ENCODE results near the gene NPAS2. TPM values are rescaled to one million over a fixed set of nuclear protein-coding genes. Genes with fewer than 3 reads are reported as not detected.

Gene NPAS2
- total and polyA plus RNA-seq, 2 donors from 2014 or later = 8.4 to 44.5 TPM

- no peaks in the 10 kb centered on the region for H3K9me3 ChIP-seq (ENCODE audit: control insufficient read depth in 2 of 3, insufficient read depth in 1 of 3, low read length in 3 of 3)
- FAIRE-seq = no peak
- no peaks in the 10 kb centered on the region for H3K4me1 ChIP-seq (ENCODE audit: control insufficient read depth in 2 of 3, insufficient read depth in 2 of 3, low read depth in 1 of 3, low read length in 3 of 3)
- H3K27ac ChIP-seq (ENCODE audit: low read depth in 2 of 2, low read length in 2 of 2) = no peak overlapping the region
- no peaks in the 10 kb centered on the region for H3K36me3 ChIP-seq (ENCODE audit: control insufficient read depth in 2 of 3, insufficient read depth in 3 of 3, low read length in 3 of 3)
- no peak overlapping the region for H3K4me3 ChIP-seq (ENCODE audit: low read length in 3 of 3)
- H3K9ac ChIP-seq (ENCODE audit: low read length in 3 of 3) = no peak overlapping the region
- no peak for DNase-seq
- intact Hi-C loops (cut with DNase I) = no loop called here
- H3K27me3 ChIP-seq (ENCODE audit: control insufficient read depth, insufficient read depth, low read length) = no peaks in the 10 kb centered on the region
- TF ChIP-seq CTCF (IDR thresholded peaks at IDR 0.05; ENCODE audit: borderline replicate concordance, extremely low read depth, insufficient read depth) = no peak
Observed at GRCh38 chr2:100846716-100847115, 26.8 kb downstream of the NPAS2 start.

GRCh38 chr2:100852447-100852846 lies 32.5 kb downstream of the NPAS2 start:
- no peaks in the 10 kb centered on the region for H3K4me1 ChIP-seq (ENCODE audit: control insufficient read depth in 2 of 3, insufficient read depth in 2 of 3, low read depth in 1 of 3, low read length in 3 of 3)
- FAIRE-seq (no peak), DNase-seq (no peak)
- intact Hi-C loops (cut with DNase I) = no loop called here
- H3K9ac ChIP-seq (ENCODE audit: low read length in 3 of 3) = no peak overlapping the region
- H3K36me3 ChIP-seq (ENCODE audit: control insufficient read depth in 2 of 3, insufficient read depth in 3 of 3, low read length in 3 of 3) = no peaks in the 10 kb centered on the region
- H3K9me3 ChIP-seq (ENCODE audit: control insufficient read depth in 2 of 3, insufficient read depth in 1 of 3, low read length in 3 of 3) = no peaks in the 10 kb centered on the region
- H3K27ac ChIP-seq (ENCODE audit: low read depth in 2 of 2, low read length in 2 of 2) = no peak overlapping the region
- H3K27me3 ChIP-seq (ENCODE audit: control insufficient read depth, insufficient read depth, low read length) = no peaks in the 10 kb centered on the region
- TF ChIP-seq CTCF (IDR thresholded peaks at IDR 0.05; ENCODE audit: borderline replicate concordance, extremely low read depth, insufficient read depth) = no peak
- no peak overlapping the region for H3K4me3 ChIP-seq (ENCODE audit: low read length in 3 of 3)

GRCh38 chr2:100852999-100853908 lies 33.3 kb downstream of the NPAS2 start:
- H3K4me3 ChIP-seq (ENCODE audit: low read length in 3 of 3) = no peak overlapping the region
- no peaks in the 10 kb centered on the region for H3K36me3 ChIP-seq (ENCODE audit: control insufficient read depth in 2 of 3, insufficient read depth in 3 of 3, low read length in 3 of 3)
- intact Hi-C loops (cut with DNase I) = no loop called here
- H3K27me3 ChIP-seq (ENCODE audit: control insufficient read depth, insufficient read depth, low read length) = no peaks in the 10 kb centered on the region
- H3K27ac ChIP-seq (ENCODE audit: low read depth in 2 of 2, low read length in 2 of 2) = no peak overlapping the region
- no peak for FAIRE-seq
- no peak for DNase-seq
- no peaks in the 10 kb centered on the region for H3K4me1 ChIP-seq (ENCODE audit: control insufficient read depth in 2 of 3, insufficient read depth in 2 of 3, low read depth in 1 of 3, low read length in 3 of 3)
- no peak overlapping the region for H3K9ac ChIP-seq (ENCODE audit: low read length in 3 of 3)
- TF ChIP-seq CTCF (IDR thresholded peaks at IDR 0.05; ENCODE audit: borderline replicate concordance, extremely low read depth, insufficient read depth) = no peak
- no peaks in the 10 kb centered on the region for H3K9me3 ChIP-seq (ENCODE audit: control insufficient read depth in 2 of 3, insufficient read depth in 1 of 3, low read length in 3 of 3)
